Memory B cell (primary cell): ENCODE results near the gene TUBGCP3.

Source experiments
- ATAC-seq: fragments of 150-1000 bp; cut with Tn5 transposase; 2 replicates; pipeline ENCODE4 v1.10.0; 2021; ENCODE audit warnings: low read depth, mild to moderate bottlenecking, moderate library complexity
- DNase-seq, 2 donors: peaks; one replicate each; pipeline ENCODE4 v3.0.0; 2022; ENCODE audit warnings: low spot score in 2 of 2
- H3K27ac Mint-ChIP-seq: one replicate; pipeline ENCODE4 v1.8.0; 2022; ENCODE audit warnings: mild to moderate bottlenecking, moderate library complexity, mixed read lengths
- H3K27me3 Mint-ChIP-seq: one replicate; pipeline ENCODE4 v1.8.0; 2022; ENCODE audit warnings: mixed read lengths
- H3K36me3 Mint-ChIP-seq: one replicate; pipeline ENCODE4 v1.8.0; 2022; ENCODE audit warnings: mild to moderate bottlenecking, mixed read lengths
- H3K4me1 Mint-ChIP-seq: one replicate; pipeline ENCODE4 v1.8.0; 2022; ENCODE audit warnings: mixed read lengths
- H3K4me3 Mint-ChIP-seq: one replicate; pipeline ENCODE4 v1.8.0; 2022; ENCODE audit warnings: mild to moderate bottlenecking, moderate library complexity, mixed read lengths
- H3K9me3 Mint-ChIP-seq: one replicate; pipeline ENCODE4 v1.8.0; 2022; ENCODE audit warnings: mixed read lengths

Gene TUBGCP3

GRCh38 chr13:112448621-112449544, 139.1 kb downstream of the TUBGCP3 start:
- H3K9me3 Mint-ChIP-seq, result no peaks in the 10 kb centered on the region
- no peak for DNase-seq
- H3K27ac Mint-ChIP-seq, result no peak overlapping the region
- H3K4me1 Mint-ChIP-seq, result peaks cover 2% of the 10 kb centered on the region
- no peaks in the 10 kb centered on the region for H3K36me3 Mint-ChIP-seq
- ATAC-seq, result no peak
- no peak overlapping the region for H3K4me3 Mint-ChIP-seq
- peaks cover 3% of the 10 kb centered on the region for H3K27me3 Mint-ChIP-seq

DNA sequence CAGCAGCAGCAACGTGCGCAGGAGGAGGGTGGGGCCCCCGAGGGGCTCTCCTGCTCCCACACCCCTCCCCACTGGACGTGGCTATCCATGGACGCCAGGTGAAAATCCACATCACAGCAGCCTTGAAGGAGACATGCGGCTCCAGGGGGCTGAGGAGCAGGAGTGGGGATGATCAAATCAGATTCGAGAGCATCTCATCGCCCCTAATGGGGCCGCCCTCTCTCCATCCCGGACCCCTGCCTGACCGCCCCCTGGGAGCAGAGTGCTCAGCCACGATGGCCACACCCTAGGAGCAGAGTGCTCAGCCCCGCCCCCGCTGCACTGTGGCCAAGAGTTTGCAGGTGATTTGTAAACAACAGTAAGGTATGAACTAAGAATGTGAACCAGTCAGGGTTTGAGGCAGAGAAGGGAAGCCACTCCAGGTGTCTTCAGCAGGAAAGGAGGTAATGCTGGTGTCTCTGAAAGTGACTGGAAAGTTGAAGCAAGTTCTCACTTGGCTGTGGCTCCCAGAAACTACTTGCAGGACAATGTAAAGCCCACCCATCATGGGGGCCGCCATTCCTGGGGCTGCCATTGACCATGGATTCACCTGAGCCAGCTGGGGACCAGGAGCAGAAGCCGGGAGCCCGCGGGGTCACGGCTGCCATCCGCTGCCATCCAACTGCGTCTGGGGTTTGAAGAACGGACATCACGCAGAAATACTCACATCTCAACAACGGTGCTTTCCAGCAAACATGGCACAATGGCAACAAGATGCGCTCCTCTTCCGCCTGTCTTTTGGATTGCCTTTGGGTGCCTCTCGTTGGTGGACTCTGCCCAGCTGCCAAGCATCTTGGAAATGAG, 140.0 kb downstream of the TUBGCP3 start:
- DNase-seq, result no peak
- H3K4me3 Mint-ChIP-seq, result no peak overlapping the region
- peaks cover 5% of the 10 kb centered on the region for H3K27me3 Mint-ChIP-seq
- no peak overlapping the region for H3K27ac Mint-ChIP-seq
- no peak for ATAC-seq
- H3K4me1 Mint-ChIP-seq, result peaks cover 2% of the 10 kb centered on the region
- no peaks in the 10 kb centered on the region for H3K36me3 Mint-ChIP-seq
- H3K9me3 Mint-ChIP-seq, result no peaks in the 10 kb centered on the region

GRCh38 chr13:112447306-112447705, 140.6 kb downstream of the TUBGCP3 start:
- Mint-ChIP-seq H3K9me3 (no peaks in the 10 kb centered on the region), H3K27ac (no peak overlapping the region), H3K27me3 (peaks cover 5% of the 10 kb centered on the region), H3K4me3 (no peak overlapping the region), H3K36me3 (no peaks in the 10 kb centered on the region), H3K4me1 (peaks cover 2% of the 10 kb centered on the region)
- DNase-seq (no peak), ATAC-seq (no peak)

DNA sequence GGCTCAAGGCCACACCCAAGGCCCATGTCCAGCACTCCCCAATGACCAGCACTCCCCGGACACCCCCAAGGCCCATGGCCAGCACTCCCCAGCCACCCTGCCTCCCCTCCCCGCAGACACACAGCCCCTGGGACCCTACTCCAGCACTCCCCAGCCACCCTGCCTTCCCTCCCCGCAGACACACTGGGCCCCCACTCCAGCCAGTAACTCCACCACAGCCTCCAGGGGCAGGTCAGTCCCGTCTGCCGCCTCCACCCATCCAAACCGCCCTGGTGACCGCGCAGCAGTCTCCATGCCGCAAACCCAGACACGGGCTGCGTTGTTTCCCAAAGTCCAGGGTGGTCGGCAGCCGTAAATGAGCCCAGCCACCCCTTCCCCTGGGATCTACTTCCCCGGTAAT, 141.1 kb downstream of the TUBGCP3 start:
- Mint-ChIP-seq H3K36me3 (no peaks in the 10 kb centered on the region), H3K4me1 (peaks cover 2% of the 10 kb centered on the region), H3K9me3 (no peaks in the 10 kb centered on the region), H3K27me3 (peaks cover 7% of the 10 kb centered on the region), H3K27ac (no peak overlapping the region), H3K4me3 (no peak overlapping the region)
- ATAC-seq (no peak), DNase-seq (peak in 1 of 2 donors; percentile 8)

- peaks cover 7% of the 10 kb centered on the region for H3K27me3 Mint-ChIP-seq
- no peaks in the 10 kb centered on the region for H3K9me3 Mint-ChIP-seq
- no peak overlapping the region for H3K27ac Mint-ChIP-seq
- ATAC-seq (no peak), DNase-seq (peak in 1 of 2 donors; percentile 4)
- H3K4me3 Mint-ChIP-seq, result no peak overlapping the region
- H3K4me1 Mint-ChIP-seq, result peaks cover 2% of the 10 kb centered on the region
- no peaks in the 10 kb centered on the region for H3K36me3 Mint-ChIP-seq
Observed at GRCh38 chr13:112446347-112446861, 141.5 kb downstream of the TUBGCP3 start.

DNA sequence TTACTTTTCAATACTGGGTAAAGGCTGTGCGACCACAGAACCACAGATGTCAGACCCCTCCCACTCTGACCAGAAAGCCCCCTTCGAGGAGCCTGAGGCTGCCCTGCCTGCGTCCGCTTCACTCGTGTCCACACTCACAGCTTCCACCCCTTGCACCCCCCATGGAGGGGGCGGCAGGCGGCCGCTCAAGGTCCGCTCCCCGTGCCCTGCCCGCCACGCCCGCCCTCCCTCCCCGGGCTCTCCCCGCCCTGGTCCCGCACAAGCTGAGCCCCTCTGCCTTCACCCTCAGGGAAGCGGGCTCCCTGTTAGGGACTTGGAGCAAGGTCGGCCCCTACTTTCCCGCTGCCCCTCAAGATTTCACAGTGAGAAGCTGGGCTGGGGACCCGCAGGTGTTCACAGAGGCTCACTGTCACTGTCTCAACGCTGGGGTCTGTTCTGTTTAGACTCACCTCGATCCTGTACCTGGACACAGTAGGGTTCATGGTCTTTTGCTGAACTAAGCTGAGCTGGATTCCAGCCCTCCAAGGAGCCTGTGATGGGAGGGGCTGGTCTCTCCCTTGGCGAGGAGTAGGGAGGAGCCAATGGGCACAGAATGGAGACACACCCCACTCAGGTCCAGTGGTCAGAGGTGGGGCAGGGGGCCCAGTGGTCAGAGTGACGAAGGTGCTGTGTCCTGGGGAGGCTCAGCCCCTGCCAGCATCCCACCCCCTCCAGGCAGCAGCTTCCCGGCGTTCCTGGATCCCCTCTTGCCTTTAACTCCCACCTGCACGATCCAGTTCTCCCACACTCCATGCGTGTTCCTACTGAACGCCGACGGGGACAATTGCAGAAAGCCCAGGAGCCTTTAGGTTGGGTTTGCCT, 142.3 kb downstream of the TUBGCP3 start:
- peaks cover 7% of the 10 kb centered on the region for H3K27me3 Mint-ChIP-seq
- no peak overlapping the region for H3K4me3 Mint-ChIP-seq
- no peak overlapping the region for H3K27ac Mint-ChIP-seq
- H3K9me3 Mint-ChIP-seq, result no peaks in the 10 kb centered on the region
- peaks cover 2% of the 10 kb centered on the region for H3K4me1 Mint-ChIP-seq
- DNase-seq, result peak in 1 of 2 donors; percentile 2
- no peaks in the 10 kb centered on the region for H3K36me3 Mint-ChIP-seq
- ATAC-seq, result no peak

DNA sequence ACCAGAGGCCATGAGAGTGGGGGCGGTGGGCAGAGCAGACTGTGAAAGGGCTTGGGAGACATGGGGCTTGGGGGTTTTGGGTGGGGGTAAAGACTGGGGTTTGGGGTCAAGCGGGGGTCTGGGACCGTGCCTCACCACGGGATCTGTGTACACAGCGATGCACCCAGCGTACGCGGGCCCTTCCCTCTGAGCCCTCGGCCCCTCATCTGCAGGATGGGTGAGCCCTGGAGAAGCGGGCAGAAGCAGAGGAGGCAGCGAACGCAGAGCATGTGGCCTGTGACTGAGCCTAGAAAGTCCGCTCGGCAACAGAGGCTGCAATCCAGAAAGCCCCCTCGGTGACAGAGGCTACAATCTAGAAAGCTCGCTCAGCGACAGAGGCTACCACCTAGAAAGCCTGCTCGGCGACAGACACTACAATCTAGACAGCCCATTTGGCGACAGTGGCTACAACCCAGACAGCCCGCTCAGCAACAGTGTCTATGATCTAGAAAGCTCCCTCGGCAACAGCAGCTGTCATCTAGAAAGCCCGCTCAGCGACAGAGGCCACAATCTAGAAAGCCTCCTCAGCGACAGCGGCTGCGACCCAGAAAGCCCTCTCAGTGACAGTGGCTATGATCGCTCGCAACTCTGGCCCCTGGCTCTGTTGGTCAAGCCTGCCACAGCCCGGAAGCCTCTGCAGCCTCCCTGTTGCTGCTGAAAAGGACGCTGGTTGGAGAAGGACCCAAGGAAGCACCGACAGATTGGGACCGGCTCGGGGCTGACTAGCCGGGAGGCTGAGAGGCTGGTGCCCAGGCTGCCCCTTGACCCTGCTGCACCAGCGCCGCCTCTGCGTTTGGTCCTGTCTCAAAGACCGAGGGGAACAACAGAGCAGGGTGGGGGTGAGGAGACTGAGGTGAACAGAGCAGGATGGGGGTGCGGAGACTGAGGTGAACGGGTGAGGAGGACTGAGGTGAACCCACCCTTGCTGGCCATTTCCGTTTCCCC, 143.2 kb downstream of the TUBGCP3 start:
- H3K27ac Mint-ChIP-seq, result no peak overlapping the region
- no peaks in the 10 kb centered on the region for H3K36me3 Mint-ChIP-seq
- peak in 1 of 2 donors; percentile 4 for DNase-seq
- H3K9me3 Mint-ChIP-seq, result no peaks in the 10 kb centered on the region
- peaks cover 2% of the 10 kb centered on the region for H3K4me1 Mint-ChIP-seq
- H3K27me3 Mint-ChIP-seq, result peaks cover 9% of the 10 kb centered on the region
- ATAC-seq, result no peak
- no peak overlapping the region for H3K4me3 Mint-ChIP-seq

DNA sequence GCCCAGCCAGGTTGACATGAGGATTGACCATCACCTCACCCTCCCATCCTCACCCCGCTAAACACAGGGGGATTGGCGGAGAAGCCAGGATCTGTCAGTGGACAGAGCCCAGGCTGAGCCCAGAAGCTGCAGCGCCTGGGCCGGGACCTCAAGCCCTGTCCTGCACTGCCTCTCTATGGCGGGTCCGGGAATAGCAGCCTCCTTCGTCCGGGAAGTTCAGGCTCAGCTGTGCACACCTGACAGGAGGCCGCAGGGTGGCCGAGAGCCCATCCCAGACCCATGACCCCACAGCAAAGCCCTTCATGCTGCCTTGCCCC, 144.0 kb downstream of the TUBGCP3 start:
- Mint-ChIP-seq H3K4me3 (no peak overlapping the region), H3K4me1 (peaks cover 2% of the 10 kb centered on the region), H3K36me3 (no peaks in the 10 kb centered on the region), H3K9me3 (no peaks in the 10 kb centered on the region), H3K27ac (no peak overlapping the region), H3K27me3 (peaks cover 7% of the 10 kb centered on the region)
- ATAC-seq (no peak), DNase-seq (peak in 1 of 2 donors; percentile 9)

DNA sequence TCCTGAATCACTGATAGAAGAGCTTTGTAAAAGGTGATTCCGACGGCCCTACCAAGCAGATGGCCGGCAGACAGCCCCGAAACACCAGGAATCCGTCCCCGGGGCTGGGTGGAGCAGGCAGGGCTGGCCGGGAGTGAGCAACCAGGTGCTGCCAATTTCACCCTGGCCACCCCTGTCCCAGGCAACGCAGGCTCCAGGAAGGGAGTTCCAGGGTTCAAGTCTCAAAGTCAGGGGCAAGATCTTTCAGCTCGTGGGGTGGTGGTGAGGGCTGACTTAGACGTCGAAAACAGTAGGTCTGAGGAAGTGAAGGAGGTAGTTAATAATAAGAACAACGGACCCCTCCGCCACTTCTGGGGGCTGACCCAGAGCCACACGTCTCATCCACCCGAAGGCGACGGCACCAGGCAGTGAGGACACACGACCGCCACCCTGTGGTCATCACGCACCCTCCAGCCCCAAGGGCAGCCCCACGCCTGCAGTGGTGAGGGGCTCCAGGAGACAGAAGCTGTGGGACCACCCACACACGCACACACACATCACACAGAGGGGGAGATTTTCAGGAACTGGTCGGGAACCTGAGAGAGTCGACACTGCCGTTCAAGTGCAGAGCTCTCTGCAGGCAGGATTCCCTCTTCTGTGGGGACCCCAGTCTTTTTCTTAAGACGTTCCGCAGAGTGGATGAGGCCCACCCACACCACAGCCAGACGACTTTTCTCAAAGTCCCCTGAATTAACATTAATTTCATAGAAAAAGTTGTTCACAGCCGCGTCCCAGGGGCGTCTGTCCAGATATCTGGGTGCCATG, 144.6 kb downstream of the TUBGCP3 start:
- H3K4me3 Mint-ChIP-seq, result no peak overlapping the region
- peaks cover 1% of the 10 kb centered on the region for H3K9me3 Mint-ChIP-seq
- DNase-seq, result peak in 1 of 2 donors; percentile 8
- no peak overlapping the region for H3K27ac Mint-ChIP-seq
- H3K4me1 Mint-ChIP-seq, result peaks cover under 1% of the 10 kb centered on the region
- peaks cover 7% of the 10 kb centered on the region for H3K27me3 Mint-ChIP-seq
- no peaks in the 10 kb centered on the region for H3K36me3 Mint-ChIP-seq
- ATAC-seq, result no peak

GRCh38 chr13:112442483-112443090, 145.4 kb downstream of the TUBGCP3 start:
- Mint-ChIP-seq H3K27ac (no peak overlapping the region), H3K9me3 (peaks cover 7% of the 10 kb centered on the region), H3K4me3 (no peak overlapping the region), H3K27me3 (peaks cover 6% of the 10 kb centered on the region), H3K4me1 (no peaks in the 10 kb centered on the region), H3K36me3 (no peaks in the 10 kb centered on the region)
- no peak for ATAC-seq
- peak in 1 of 2 donors; percentile 1 for DNase-seq

DNA sequence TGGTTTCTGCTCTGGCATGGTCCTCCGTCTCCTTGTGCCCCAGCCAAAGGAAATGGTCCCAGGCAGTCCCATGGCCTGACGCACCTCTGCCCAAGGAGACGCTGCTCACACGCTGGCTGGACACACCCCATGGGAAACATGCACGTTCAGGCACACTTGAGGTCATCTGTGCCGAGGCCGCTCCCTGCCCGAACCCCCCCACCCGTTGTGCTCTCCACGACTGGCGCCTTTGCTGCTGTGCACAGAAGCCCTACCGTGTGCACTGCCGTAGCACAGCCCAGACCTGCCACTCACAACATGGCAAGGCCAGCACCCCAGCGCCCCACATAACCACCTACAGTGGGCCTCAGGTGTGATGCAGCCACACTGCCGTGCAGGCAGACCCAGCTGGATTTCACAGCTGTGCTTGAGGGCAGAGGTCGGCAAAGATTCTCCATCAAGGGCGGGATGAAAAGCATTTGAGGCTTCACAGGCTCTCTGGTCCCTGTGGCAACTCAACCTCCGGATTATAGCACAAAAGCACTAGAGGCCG, 146.1 kb downstream of the TUBGCP3 start:
- DNase-seq (peak in 1 of 2 donors; percentile 3), ATAC-seq (no peak)
- H3K9me3 Mint-ChIP-seq, result peaks cover 7% of the 10 kb centered on the region
- peaks cover 6% of the 10 kb centered on the region for H3K27me3 Mint-ChIP-seq
- H3K4me3 Mint-ChIP-seq, result no peak overlapping the region
- H3K4me1 Mint-ChIP-seq, result no peaks in the 10 kb centered on the region
- H3K36me3 Mint-ChIP-seq, result no peaks in the 10 kb centered on the region
- H3K27ac Mint-ChIP-seq, result no peak overlapping the region
